HG03378 (cell line): Measurements from ENCODE around the gene GPX4.

Experiments used
- ATAC-seq: cut with Tn5 transposase; IDR thresholded peaks from one replicate; pipeline ENCODE4 v1.9.1; 2021; ENCODE audit warnings: mild to moderate bottlenecking, moderate library complexity; ENCODE audit not compliant: unreplicated experiment

GPX4 gene

GRCh38 chr19:1147934-1148549 lies 44.2 kb downstream of the GPX4 start:
- ATAC-seq: no peak

- ATAC-seq: no peak
These were observed 45.7 kb downstream of the GPX4 start for GRCh38 chr19:1149259-1150045.

- no peak for ATAC-seq
These were observed 46.7 kb downstream of the GPX4 start for GRCh38 chr19:1150333-1151036.

- no peak for ATAC-seq
These were observed 47.4 kb downstream of the GPX4 start for GRCh38 chr19:1151037-1151724.

- no peak for ATAC-seq
These were observed 48.3 kb downstream of the GPX4 start for GRCh38 chr19:1151917-1152587.

- no peak for ATAC-seq
These were observed 50.3 kb downstream of the GPX4 start for GRCh38 chr19:1153891-1154730.

- no peak for ATAC-seq
These were observed 51.0 kb downstream of the GPX4 start for GRCh38 chr19:1154731-1155351.

GRCh38 chr19:1155352-1156304 lies 51.8 kb downstream of the GPX4 start:
- no peak for ATAC-seq
